Measurements from ENCODE around the gene NHLRC4.
A peak's percentile ranks its signal among the peaks of the same experiment; 100 is the strongest.

Gene NHLRC4

GRCh38 chr16:568401-569258, 1.8 kb downstream of the NHLRC4 start:
- peak; percentile 94 for DNase-seq

GRCh38 chr16:569445-570254, 2.8 kb downstream of the NHLRC4 start, which contains the start of gene PIGQ:
Gene PIGQ (plus strand): TSS chr16:569968. CDS start chr16:574075, 4,107 bp downstream.
- DNase-seq = peak; percentile 80

DNA sequence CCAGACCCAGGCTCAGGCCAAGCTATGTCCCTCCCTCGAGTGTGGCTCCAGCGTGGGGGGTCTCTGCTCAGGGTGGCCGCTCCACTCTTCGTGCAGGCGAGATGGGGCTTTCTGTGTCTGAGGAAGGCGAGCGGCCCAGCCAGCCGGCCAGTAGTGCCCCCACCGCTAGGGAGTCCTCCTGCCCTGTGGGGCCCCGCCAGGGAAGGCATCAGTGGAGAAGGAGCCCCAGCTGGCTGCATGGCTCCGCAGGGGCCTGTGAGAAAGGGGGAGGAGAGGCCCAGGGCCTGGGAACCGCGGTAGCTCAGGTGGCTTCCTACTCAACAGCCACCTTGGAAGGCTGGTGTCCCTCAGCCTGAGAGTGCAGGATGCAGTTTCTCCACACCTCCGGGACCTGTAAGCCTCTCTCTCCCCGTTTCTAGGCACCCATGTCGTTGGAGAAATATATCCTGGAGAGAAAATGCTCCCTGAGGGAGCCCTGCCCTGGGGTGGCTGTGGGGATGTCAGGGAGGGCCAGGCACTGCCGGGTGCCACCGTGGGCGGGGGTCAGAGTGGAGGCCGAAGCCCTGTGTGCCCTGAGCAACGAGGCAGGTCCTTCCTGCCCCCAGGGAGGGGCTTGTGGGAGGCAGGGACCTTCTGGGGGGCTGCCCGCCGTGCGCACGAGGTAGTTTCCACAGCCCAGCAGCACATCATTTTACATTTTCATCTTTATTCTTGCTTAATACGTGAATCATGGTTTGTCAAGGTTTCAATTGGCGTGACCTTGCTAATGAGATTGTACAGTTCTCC, 6.3 kb downstream of the NHLRC4 start:
- DNase-seq = no peak

GRCh38 chr16:574021-574760, 7.4 kb downstream of the NHLRC4 start:
- DNase-seq = no peak

DNA sequence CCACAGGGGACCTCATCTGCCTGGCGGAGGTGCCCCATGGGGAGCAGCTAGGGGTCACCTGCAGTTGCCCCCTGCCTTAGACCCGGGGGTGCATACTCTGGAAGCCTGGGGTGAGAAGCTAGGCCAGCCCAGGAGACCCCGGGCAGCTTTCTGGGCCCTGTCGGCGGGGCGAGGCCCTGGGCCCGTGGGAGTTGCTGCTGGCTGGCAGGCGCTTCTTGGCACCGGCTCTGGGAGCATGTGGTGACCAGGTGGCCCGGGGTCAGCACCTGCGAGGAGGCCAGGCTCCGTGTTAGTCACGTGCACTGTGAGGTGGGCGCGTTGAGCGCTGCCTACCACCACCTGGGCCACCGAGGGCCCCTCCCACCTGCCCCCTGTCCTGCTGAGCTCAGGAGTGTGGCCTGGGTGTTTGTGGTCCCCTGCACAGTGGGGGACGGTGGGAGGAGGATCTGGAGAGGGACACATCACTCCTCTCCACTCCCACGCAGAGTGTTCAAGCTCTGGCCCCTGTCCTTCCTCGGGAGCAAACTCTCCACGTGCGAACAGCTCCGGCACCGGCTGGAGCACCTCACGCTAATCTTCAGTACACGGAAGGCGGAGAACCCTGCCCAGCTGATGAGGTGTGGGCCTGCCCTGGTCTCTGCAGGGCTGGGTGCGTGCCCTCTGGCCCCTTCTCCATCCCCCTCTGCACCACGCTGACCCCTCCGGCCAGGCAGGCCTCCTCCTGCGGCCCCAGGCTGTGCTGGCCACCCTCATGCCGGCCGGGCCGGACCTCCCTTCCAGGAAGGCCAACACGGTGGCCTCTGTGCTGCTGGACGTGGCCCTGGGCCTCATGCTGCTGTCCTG, 8.8 kb downstream of the NHLRC4 start:
- no peak for DNase-seq

- no peak for DNase-seq
Measured at GRCh38 chr16:576197-576822, 9.5 kb downstream of the NHLRC4 start.

DNA sequence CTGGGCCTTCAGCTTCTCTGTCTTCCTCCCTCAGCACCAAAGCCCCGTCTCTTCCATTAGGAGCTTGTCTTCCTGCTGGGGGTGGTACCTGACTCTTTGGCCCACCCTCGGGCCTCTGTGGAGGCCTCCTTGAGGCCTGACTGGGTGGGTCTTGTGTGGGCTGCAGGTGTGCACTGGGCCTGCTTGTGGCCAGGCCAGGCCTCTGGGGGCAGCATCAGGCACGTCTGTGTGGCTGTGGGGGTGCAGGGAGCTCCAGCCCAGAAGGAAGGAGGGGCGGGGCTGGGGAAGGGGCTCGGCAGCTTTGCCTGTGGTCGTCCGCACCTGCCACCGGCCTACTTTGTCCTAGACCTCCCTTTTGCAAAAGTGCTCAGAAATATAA, 10.0 kb downstream of the NHLRC4 start:
- no peak for DNase-seq

GRCh38 chr16:577796-578195, 11.0 kb downstream of the NHLRC4 start:
- no peak for DNase-seq

- DNase-seq = no peak
Measured at GRCh38 chr16:578232-578869, 11.5 kb downstream of the NHLRC4 start.

GRCh38 chr16:578870-579405, 12.1 kb downstream of the NHLRC4 start:
- peak; percentile 95 for DNase-seq

GRCh38 chr16:580141-580945, 13.5 kb downstream of the NHLRC4 start:
- DNase-seq = no peak

GRCh38 chr16:580946-581498, 14.2 kb downstream of the NHLRC4 start:
- no peak for DNase-seq

- DNase-seq = no peak
Measured at GRCh38 chr16:582218-582613, 15.4 kb downstream of the NHLRC4 start.

DNA sequence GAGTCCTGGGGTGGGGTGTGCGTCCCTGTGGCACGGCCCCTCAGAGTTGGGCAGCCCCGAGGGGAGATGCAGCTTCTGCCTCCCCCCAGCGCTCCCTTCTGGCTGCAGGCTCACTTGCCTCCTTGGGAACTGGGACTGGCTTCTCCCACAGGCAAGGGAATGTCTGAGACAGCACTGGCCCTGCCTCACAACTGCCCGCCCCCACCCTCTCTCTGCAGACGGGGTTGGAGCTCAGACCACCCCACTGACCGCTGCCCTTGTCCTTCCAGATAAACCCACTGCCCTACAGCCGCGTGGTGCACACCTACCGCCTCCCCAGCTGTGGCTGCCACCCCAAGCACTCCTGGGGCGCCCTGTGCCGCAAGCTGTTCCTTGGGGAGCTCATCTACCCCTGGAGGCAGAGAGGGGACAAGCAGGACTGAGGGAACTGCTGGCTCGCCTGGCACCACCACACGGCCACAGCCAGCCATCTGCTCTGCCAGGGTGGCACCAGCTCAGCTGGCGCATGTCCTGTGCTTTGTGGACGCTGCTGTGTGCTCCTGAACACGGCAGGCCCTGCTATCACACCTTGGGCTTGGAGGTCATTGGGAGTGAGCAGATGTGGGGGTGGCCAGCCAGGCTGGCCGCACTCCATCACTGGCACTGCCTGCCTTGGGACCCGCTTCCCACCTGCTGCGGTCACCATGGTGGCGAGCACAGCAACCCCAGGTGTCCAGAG, 16.0 kb downstream of the NHLRC4 start:
- DNase-seq = no peak

- DNase-seq = no peak
Measured at GRCh38 chr16:583470-583814, 16.6 kb downstream of the NHLRC4 start.

- no peak for DNase-seq
Measured at GRCh38 chr16:583815-584591, 17.2 kb downstream of the NHLRC4 start.

DNA sequence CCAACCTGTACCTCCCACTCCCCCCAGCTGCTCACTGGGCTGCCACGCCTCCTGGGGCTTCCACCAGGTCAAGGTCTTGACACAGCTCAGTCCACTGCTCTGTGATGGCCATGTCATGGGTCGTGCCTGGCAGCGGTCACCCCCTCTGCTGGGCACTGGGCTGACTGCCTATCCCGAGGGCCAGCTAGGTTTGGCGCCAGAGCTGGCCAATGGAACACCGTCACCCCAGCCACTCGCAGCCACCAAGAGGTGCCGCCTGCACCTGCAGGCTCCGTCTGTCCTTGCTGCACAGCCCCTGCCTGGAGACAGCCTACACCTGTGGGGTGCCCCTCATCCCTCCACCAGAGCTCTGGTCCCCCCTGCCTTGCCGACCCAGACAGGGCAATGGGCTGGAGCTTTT, 18.5 kb downstream of the NHLRC4 start:
- no peak for DNase-seq
